ENCODE results near the gene SKAP1. TPM values are rescaled to one million over a fixed set of nuclear protein-coding genes. Genes with fewer than 3 reads are reported as not detected.
"Not testable (repeated sequence)": the region's sequence is repeated elsewhere in the genome, so short reads cannot be mapped to it uniquely, and the experiment has no call there.

Gene SKAP1
- total RNA-seq, 1 donor from 2014 or later, result not detected

DNA sequence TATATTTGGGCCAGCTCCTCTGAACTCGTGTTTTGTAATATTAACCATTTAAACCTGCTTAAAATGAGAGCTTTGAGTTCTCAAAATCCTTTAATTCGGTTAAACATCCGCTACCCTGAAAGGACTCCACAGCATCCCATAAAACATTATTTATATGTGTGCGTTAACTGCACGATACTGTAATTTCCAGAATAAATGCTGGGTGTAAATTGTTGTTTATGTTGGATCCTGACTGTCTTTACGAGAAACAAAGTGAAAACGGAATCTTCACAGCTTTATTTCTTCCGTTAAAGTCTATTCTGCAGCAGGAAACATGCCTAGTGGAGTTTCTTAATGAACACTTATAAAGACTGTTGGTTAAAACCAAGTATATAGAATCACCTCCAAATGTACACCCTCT lies 179.1 kb downstream of the SKAP1 start:
- TF ChIP-seq EZH2 (IDR thresholded peaks at IDR 0.05; ENCODE audit: insufficient read depth, low read length), result no peak
- TF ChIP-seq, protein P1, sequence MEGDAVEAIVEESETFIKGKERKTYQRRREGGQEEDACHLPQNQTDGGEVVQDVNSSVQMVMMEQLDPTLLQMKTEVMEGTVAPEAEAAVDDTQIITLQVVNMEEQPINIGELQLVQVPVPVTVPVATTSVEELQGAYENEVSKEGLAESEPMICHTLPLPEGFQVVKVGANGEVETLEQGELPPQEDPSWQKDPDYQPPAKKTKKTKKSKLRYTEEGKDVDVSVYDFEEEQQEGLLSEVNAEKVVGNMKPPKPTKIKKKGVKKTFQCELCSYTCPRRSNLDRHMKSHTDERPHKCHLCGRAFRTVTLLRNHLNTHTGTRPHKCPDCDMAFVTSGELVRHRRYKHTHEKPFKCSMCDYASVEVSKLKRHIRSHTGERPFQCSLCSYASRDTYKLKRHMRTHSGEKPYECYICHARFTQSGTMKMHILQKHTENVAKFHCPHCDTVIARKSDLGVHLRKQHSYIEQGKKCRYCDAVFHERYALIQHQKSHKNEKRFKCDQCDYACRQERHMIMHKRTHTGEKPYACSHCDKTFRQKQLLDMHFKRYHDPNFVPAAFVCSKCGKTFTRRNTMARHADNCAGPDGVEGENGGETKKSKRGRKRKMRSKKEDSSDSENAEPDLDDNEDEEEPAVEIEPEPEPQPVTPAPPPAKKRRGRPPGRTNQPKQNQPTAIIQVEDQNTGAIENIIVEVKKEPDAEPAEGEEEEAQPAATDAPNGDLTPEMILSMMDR (IDR thresholded peaks at IDR 0.05; ENCODE audit: insufficient read depth, low read depth, low read length), result no peak
- Histone ChIP-seq H2AFZ (ENCODE audit: low read depth, low read length) (no peak overlapping the region), H3K9ac (ENCODE audit: low read length) (no peak overlapping the region), H3K36me3 (ENCODE audit: insufficient read depth, low read length) (no peaks in the 10 kb centered on the region), H3K4me1 (ENCODE audit: insufficient read depth, low read length) (no peaks in the 10 kb centered on the region), H3K27ac (ENCODE audit: low read depth, low read length) (no peak overlapping the region), H3K27me3 (ENCODE audit: insufficient read depth, low read length) (no peaks in the 10 kb centered on the region), H4K20me1 (ENCODE audit: insufficient read depth, low read length) (no peaks in the 10 kb centered on the region), H3K4me2 (ENCODE audit: low read length) (no peak overlapping the region), H3K79me2 (ENCODE audit: insufficient read depth, low read length) (no peaks in the 10 kb centered on the region), H3K9me3 (ENCODE audit: insufficient read depth, low read depth, low read length) (no peaks in the 10 kb centered on the region), H3K4me3 (ENCODE audit: insufficient read depth, low read depth, low read length) (no peak overlapping the region)
- Mint-ChIP-seq H3K36me3 (ENCODE audit: low read depth, unreplicated experiment) (no peaks in the 10 kb centered on the region), H3K4me3 (ENCODE audit: unreplicated experiment) (no peak overlapping the region), H3K27ac (ENCODE audit: unreplicated experiment) (no peak overlapping the region), H3K4me1 (ENCODE audit: low read depth, unreplicated experiment) (peaks cover 6% of the 10 kb centered on the region), H3K9me3 (ENCODE audit: unreplicated experiment) (no peaks in the 10 kb centered on the region), H3K27me3 (ENCODE audit: low read depth, unreplicated experiment) (peaks cover 18% of the 10 kb centered on the region)
- FAIRE-seq (no peak), DNase-seq (ENCODE audit: low read depth) (no peak)

DNA sequence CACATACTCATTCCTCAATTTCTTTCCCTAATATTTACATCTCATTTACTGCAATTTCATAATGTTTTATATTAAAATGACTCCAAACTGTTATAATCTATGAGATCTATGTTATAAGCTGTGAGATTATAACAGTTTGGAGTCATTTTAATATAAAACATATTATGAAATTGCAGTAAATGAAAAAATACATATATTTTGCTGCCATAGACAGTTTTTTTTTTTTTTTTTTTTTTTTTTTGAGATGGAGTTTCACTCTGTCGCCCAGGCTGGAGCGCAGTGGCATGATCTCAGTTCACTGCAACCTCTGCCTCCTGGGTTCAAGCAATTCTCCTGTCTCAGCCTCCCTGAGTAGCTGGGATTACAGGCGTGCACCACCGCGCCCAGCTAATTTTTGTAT lies 180.0 kb downstream of the SKAP1 start:
- not testable (repeated sequence) for H3K36me3 ChIP-seq (ENCODE audit: insufficient read depth, low read length); DNase-seq (ENCODE audit: low read depth); H3K9ac ChIP-seq (ENCODE audit: low read length); H3K4me1 ChIP-seq (ENCODE audit: insufficient read depth, low read length); H3K4me1 Mint-ChIP-seq (ENCODE audit: low read depth, unreplicated experiment); H4K20me1 ChIP-seq (ENCODE audit: insufficient read depth, low read length); H3K9me3 Mint-ChIP-seq (ENCODE audit: unreplicated experiment); H2AFZ ChIP-seq (ENCODE audit: low read depth, low read length); H3K4me3 Mint-ChIP-seq (ENCODE audit: unreplicated experiment); H3K9me3 ChIP-seq (ENCODE audit: insufficient read depth, low read depth, low read length); H3K27me3 ChIP-seq (ENCODE audit: insufficient read depth, low read length); FAIRE-seq; H3K4me2 ChIP-seq (ENCODE audit: low read length); H3K27ac Mint-ChIP-seq (ENCODE audit: unreplicated experiment); H3K36me3 Mint-ChIP-seq (ENCODE audit: low read depth, unreplicated experiment); H3K79me2 ChIP-seq (ENCODE audit: insufficient read depth, low read length); H3K4me3 ChIP-seq (ENCODE audit: insufficient read depth, low read depth, low read length); H3K27ac ChIP-seq (ENCODE audit: low read depth, low read length)
- peaks cover 18% of the 10 kb centered on the region for H3K27me3 Mint-ChIP-seq (ENCODE audit: low read depth, unreplicated experiment)

DNA sequence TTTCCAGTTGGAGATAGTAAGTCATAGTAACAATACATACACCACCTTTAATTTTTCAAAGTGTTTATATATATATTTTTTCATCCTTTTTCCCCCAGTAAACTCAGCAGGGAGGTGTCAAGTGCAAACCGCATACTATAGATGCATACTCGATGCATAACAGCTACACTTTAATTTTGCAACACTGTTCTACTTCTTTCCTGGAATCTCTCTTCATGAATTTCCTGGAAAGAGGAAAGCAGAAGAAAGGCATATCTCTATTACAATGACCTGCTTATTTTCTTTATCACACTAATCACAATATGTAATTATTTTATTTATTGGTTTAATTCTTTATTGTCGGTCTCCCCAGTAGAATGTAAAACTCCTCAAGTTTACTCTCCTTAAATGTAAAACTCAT lies 182.4 kb downstream of the SKAP1 start:
- no peak overlapping the region for H3K4me3 Mint-ChIP-seq (ENCODE audit: unreplicated experiment)
- Histone ChIP-seq H3K4me2 (ENCODE audit: low read length) (no peak overlapping the region), H3K4me1 (ENCODE audit: insufficient read depth, low read length) (peaks cover 8% of the 10 kb centered on the region), H3K9me3 (ENCODE audit: insufficient read depth, low read depth, low read length) (no peaks in the 10 kb centered on the region), H3K27ac (ENCODE audit: low read depth, low read length) (no peak overlapping the region), H3K79me2 (ENCODE audit: insufficient read depth, low read length) (no peaks in the 10 kb centered on the region), H3K36me3 (ENCODE audit: insufficient read depth, low read length) (no peaks in the 10 kb centered on the region), H3K9ac (ENCODE audit: low read length) (no peak overlapping the region), H3K4me3 (ENCODE audit: insufficient read depth, low read depth, low read length) (no peak overlapping the region), H2AFZ (ENCODE audit: low read depth, low read length) (no peak overlapping the region), H3K27me3 (ENCODE audit: insufficient read depth, low read length) (no peaks in the 10 kb centered on the region), H4K20me1 (ENCODE audit: insufficient read depth, low read length) (no peaks in the 10 kb centered on the region)
- H3K27me3 Mint-ChIP-seq (ENCODE audit: low read depth, unreplicated experiment), result peaks cover 5% of the 10 kb centered on the region
- no peaks in the 10 kb centered on the region for H3K36me3 Mint-ChIP-seq (ENCODE audit: low read depth, unreplicated experiment)
- no peak for DNase-seq (ENCODE audit: low read depth)
- no peak for FAIRE-seq
- peaks cover 23% of the 10 kb centered on the region for H3K4me1 Mint-ChIP-seq (ENCODE audit: low read depth, unreplicated experiment)
- H3K9me3 Mint-ChIP-seq (ENCODE audit: unreplicated experiment), result no peaks in the 10 kb centered on the region
- no peak overlapping the region for H3K27ac Mint-ChIP-seq (ENCODE audit: unreplicated experiment)
- TF ChIP-seq, protein P1 (IDR thresholded peaks at IDR 0.05; ENCODE audit: insufficient read depth, low read depth, low read length), result no peak
- no peak for TF ChIP-seq EZH2 (IDR thresholded peaks at IDR 0.05; ENCODE audit: insufficient read depth, low read length)
